PC-3 (cell line): ENCODE results near the gene MGAT4D. TPM values are rescaled to one million over a fixed set of nuclear protein-coding genes. Genes with fewer than 3 reads are reported as not detected.

ENCODE experiments used
- ATAC-seq: fragments of 200-7000 bp; cut with Tn5 transposase; 2 replicates; pipeline ENCODE4 v1.9.1; 2020; ENCODE audit warnings: mild to moderate bottlenecking, moderate library complexity
- BruUV-seq: library from RNA; stranded (reverse); fragments of 400-500 nt; replicated peaks from 2 replicates; lab custom pipeline; 2021; lab: Mats Ljungman, UMichigan
- CTCF ChIA-PET: fragments of 300-600 bp; sonication (Branson Sonifier 250); formaldehyde crosslinking; loops from one replicate; lab custom pipeline; 2022; ENCODE audit warnings: antibody characterized with exemption; lab: Charles Lee
- POLR2A ChIA-PET: fragments of 300-600 bp; sonication (Branson Sonifier 250); formaldehyde crosslinking; loops from one replicate; lab custom pipeline; 2022; ENCODE audit warnings: antibody characterized with exemption; ENCODE audit not compliant: unreplicated experiment; lab: Charles Lee
- DNase-seq: peaks from one replicate; pipeline ENCODE4 v3.0.0-alpha.2; 2015
- H2AFZ ChIP-seq: fragments of 300-600 bp; sonication (generic); 2 replicates; pipeline ENCODE4 v1.6.0; 2016; ENCODE audit warnings: antibody characterized with exemption, low read length
- H3F3A ChIP-seq: fragments of 300-600 bp; sonication (generic); one replicate; pipeline ENCODE4 v1.6.0; 2017; ENCODE audit warnings: antibody characterized with exemption, low read length, control low read depth, mild to moderate bottlenecking; ENCODE audit not compliant: unreplicated experiment
- H3K27ac ChIP-seq: fragments of 300-600 bp; sonication (generic); 2 replicates; pipeline ENCODE4 v1.5.1; 2016; ENCODE audit warnings: mild to moderate bottlenecking, low read length
- H3K27me3 ChIP-seq: fragments of 300-600 bp; sonication (generic); 2 replicates; pipeline ENCODE4 v1.6.1; 2016; ENCODE audit warnings: low read length, mixed read lengths
- H3K36me3 ChIP-seq: fragments of 300-600 bp; sonication (generic); 2 replicates; pipeline ENCODE4 v1.6.1; 2016; ENCODE audit warnings: low read depth, mixed run types, low read length, mixed read lengths
- H3K4me1 ChIP-seq: fragments of 300-600 bp; sonication (generic); 2 replicates; pipeline ENCODE4 v1.5.1; 2016; ENCODE audit warnings: low read length; ENCODE audit not compliant: insufficient read depth
- H3K4me2 ChIP-seq: fragments of 300-600 bp; sonication (generic); 2 replicates; pipeline ENCODE4 v1.6.0; 2016; ENCODE audit warnings: low read length
- H3K4me3 ChIP-seq: fragments of 300-600 bp; sonication (generic); 2 replicates; pipeline ENCODE4 v1.5.1; 2016; ENCODE audit warnings: mild to moderate bottlenecking, low read length, mixed read lengths
- H3K79me2 ChIP-seq: fragments of 300-600 bp; sonication (generic); 2 replicates; pipeline ENCODE4 v1.6.1; 2017; ENCODE audit warnings: low read length, mixed read lengths
- H3K9ac ChIP-seq: fragments of 300-600 bp; sonication (generic); 2 replicates; pipeline ENCODE4 v1.6.0; 2016; ENCODE audit warnings: mild to moderate bottlenecking, low read length
- H3K9me2 ChIP-seq: fragments of 300-600 bp; sonication (generic); replicated peaks from 2 replicates; pipeline ENCODE4 v1.6.1; 2016; ENCODE audit warnings: mixed run types, low read length, mixed read lengths
- H3K9me3 ChIP-seq: fragments of 300-600 bp; sonication (generic); 2 replicates; pipeline ENCODE4 v1.6.1; 2016; ENCODE audit warnings: low read length, mixed read lengths
- H4K20me1 ChIP-seq: fragments of 300-600 bp; sonication (generic); 2 replicates; pipeline ENCODE4 v1.6.1; 2016; ENCODE audit warnings: low read length, mixed read lengths
- CTCF ChIP-seq: fragments of 300-600 bp; sonication (generic); conservative IDR thresholded peaks from 2 replicates; pipeline ENCODE4 v1.5.1; 2017; ENCODE audit warnings: antibody characterized with exemption, low read depth, mild to moderate bottlenecking, low read length
- EZH2 ChIP-seq: fragments of 300-600 bp; sonication (generic); IDR thresholded peaks from one replicate; pipeline ENCODE4 v1.6.1; 2017; ENCODE audit warnings: antibody characterized with exemption, mild to moderate bottlenecking, low read length; ENCODE audit not compliant: unreplicated experiment
- EZH2phosphoT487 ChIP-seq: fragments of 300-600 bp; sonication (generic); IDR thresholded peaks from 2 replicates; pipeline ENCODE4 v1.6.1; 2018; ENCODE audit warnings: mild to moderate bottlenecking, antibody characterized with exemption, low read length, borderline replicate concordance
- intact Hi-C: fragments of 100-400 bp; cut with micrococcal nuclease; formaldehyde crosslinking; loops from 2 replicates; pipeline ENCODE4 v1.9.0; 2023
- total RNA-seq: library from RNA; depleted of rRNA; stranded (reverse); fragments of >200 nt; gene quantifications from 2 replicates; pipeline ENCODE4 v1.2.3, GENCODE V29; 2014; rRNA removed

The MGAT4D gene
- total RNA-seq, 1 experiment from 2014 or later: not detected

- CTCF ChIA-PET: no interaction called here
- Histone ChIP-seq H3K36me3 (no peaks in the 10 kb centered on the region), H2AFZ (no peak overlapping the region), H3K79me2 (no peaks in the 10 kb centered on the region), H3K27me3 (no peaks in the 10 kb centered on the region), H3K9me2 (no peaks in the 10 kb centered on the region), H3K4me1 (no peaks in the 10 kb centered on the region), H3K27ac (no peak overlapping the region), H3K9ac (no peak overlapping the region), H3F3A (no peaks in the 10 kb centered on the region), H3K4me2 (no peak overlapping the region), H4K20me1 (no peaks in the 10 kb centered on the region), H3K9me3 (no peaks in the 10 kb centered on the region), H3K4me3 (no peak overlapping the region)
- TF ChIP-seq EZH2phosphoT487 (no peak), EZH2 (no peak), CTCF (no peak)
- ATAC-seq (no peak), DNase-seq (no peak)
- BruUV-seq: no TSS peak
- POLR2A ChIA-PET: no interaction called here
- intact Hi-C loops: no loop called here
Observed at GRCh38 chr4:140406292-140406691, 91.8 kb downstream of the MGAT4D start.

DNA sequence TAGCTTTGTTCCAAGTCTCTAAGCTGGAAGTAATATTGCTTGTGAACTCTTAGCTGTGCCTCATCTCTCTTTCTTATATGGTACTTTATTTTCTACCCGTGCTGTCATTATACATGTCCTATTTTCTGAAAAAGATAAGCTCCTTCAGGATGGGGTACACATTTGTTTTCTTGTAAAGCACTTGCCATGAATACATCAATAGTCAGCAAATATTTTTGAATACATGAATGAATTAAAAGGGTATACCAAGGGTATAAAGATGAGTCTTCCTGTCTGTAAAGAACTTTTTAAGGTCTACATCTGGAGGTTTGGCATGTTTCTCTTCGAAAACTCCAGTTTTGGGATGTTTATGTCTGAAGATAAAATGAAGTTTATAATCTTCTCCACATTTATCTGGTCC, 98.0 kb downstream of the MGAT4D start:
- DNase-seq (no peak), ATAC-seq (no peak)
- CTCF ChIA-PET: no interaction called here
- POLR2A ChIA-PET: no interaction called here
- TF ChIP-seq EZH2: no peak
- TF ChIP-seq CTCF: no peak
- TF ChIP-seq EZH2phosphoT487: no peak
- no peaks in the 10 kb centered on the region for H3K4me1 ChIP-seq
- H4K20me1 ChIP-seq: no peaks in the 10 kb centered on the region
- H3F3A ChIP-seq: no peaks in the 10 kb centered on the region
- no peaks in the 10 kb centered on the region for H3K27me3 ChIP-seq
- no peak overlapping the region for H2AFZ ChIP-seq
- no peaks in the 10 kb centered on the region for H3K36me3 ChIP-seq
- no peak overlapping the region for H3K9ac ChIP-seq
- no peaks in the 10 kb centered on the region for H3K9me2 ChIP-seq
- H3K27ac ChIP-seq: no peak overlapping the region
- H3K79me2 ChIP-seq: no peaks in the 10 kb centered on the region
- intact Hi-C loops: no loop called here
- no peaks in the 10 kb centered on the region for H3K9me3 ChIP-seq
- BruUV-seq: no TSS peak
- H3K4me2 ChIP-seq: no peak overlapping the region
- no peak overlapping the region for H3K4me3 ChIP-seq

- H3F3A ChIP-seq: no peaks in the 10 kb centered on the region
- H3K27me3 ChIP-seq: no peaks in the 10 kb centered on the region
- ChIA-PET POLR2A (no interaction called here), CTCF (no interaction called here)
- H3K9me2 ChIP-seq: no peaks in the 10 kb centered on the region
- TF ChIP-seq CTCF: 0 out of 2 replicates have a peak, but pooled peaks have one; percentile 24
- TF ChIP-seq EZH2: no peak
- no peaks in the 10 kb centered on the region for H3K4me1 ChIP-seq
- intact Hi-C loops: no loop called here
- H3K9me3 ChIP-seq: no peaks in the 10 kb centered on the region
- H3K36me3 ChIP-seq: no peaks in the 10 kb centered on the region
- no TSS peak for BruUV-seq
- no peak overlapping the region for H2AFZ ChIP-seq
- H3K4me3 ChIP-seq: no peak overlapping the region
- H3K9ac ChIP-seq: no peak overlapping the region
- H3K4me2 ChIP-seq: no peak overlapping the region
- no peak for ATAC-seq
- no peaks in the 10 kb centered on the region for H3K79me2 ChIP-seq
- H4K20me1 ChIP-seq: no peaks in the 10 kb centered on the region
- DNase-seq: peak; percentile 22
- no peak overlapping the region for H3K27ac ChIP-seq
Observed at GRCh38 chr4:140395668-140396067, 102.4 kb downstream of the MGAT4D start.

Other genes starting within 250 kb of the MGAT4D start
- 22.5 and 28.2 TPM in 2 replicates for gene SCOC, start 124.6 kb downstream of the MGAT4D start, total RNA-seq
- 7.9 and 9.6 TPM in 2 replicates for gene CLGN, start 70.6 kb downstream of the MGAT4D start, total RNA-seq
- 10.1 and 12.1 TPM in 2 replicates for gene ELMOD2, start 25.9 kb upstream of the MGAT4D start, total RNA-seq
- gene UCP1, start 70.7 kb upstream of the MGAT4D start, total RNA-seq: not detected in 2 replicates